HG03039 (cell line): ENCODE data around the gene MAGEA2.
"Not testable (repeated sequence)": the region's sequence is repeated elsewhere in the genome, so short reads cannot be mapped to it uniquely, and the experiment has no call there.

Experiments used
- ATAC-seq: cut with Tn5 transposase; IDR thresholded peaks from one replicate; pipeline ENCODE4 v1.9.1; 2021; ENCODE audit warnings: mild to moderate bottlenecking, moderate library complexity; ENCODE audit not compliant: unreplicated experiment

The MAGEA2 gene

GRCh38 chrX:152753686-152754650 is at the start of gene MAGEA2:
Gene MAGEA2, minus strand, starts transcription at chrX:152753842. Its CDS starts 2,479 bp downstream, at chrX:152751363.
- not testable (repeated sequence) for ATAC-seq

GRCh38 chrX:152798945-152799344 is 45.3 kb upstream of the MAGEA2 start:
- no peak for ATAC-seq

- ATAC-seq: not testable (repeated sequence)
These were observed 33.4 kb upstream of the MAGEA2 start for GRCh38 chrX:152787062-152787461.

- ATAC-seq: not testable (repeated sequence)
These were observed 16.1 kb upstream of the MAGEA2 start, which contains the start of gene MAGEA6 for GRCh38 chrX:152769549-152770289. Gene MAGEA6, minus strand, starts transcription at chrX:152769689. Its CDS starts 2,039 bp downstream, at chrX:152767650.

- ATAC-seq: not testable (repeated sequence)
These were observed 12.9 kb upstream of the MAGEA2 start for GRCh38 chrX:152766562-152766961.

GRCh38 chrX:152761582-152761981 is 7.9 kb upstream of the MAGEA2 start:
- ATAC-seq: not testable (repeated sequence)

GRCh38 chrX:152759544-152759943 is 5.9 kb upstream of the MAGEA2 start:
- not testable (repeated sequence) for ATAC-seq

- not testable (repeated sequence) for ATAC-seq
These were observed 5.3 kb upstream of the MAGEA2 start, which contains the start of gene CSAG3 for GRCh38 chrX:152758918-152759317. Gene CSAG3, plus strand, starts transcription at chrX:152759218.

- not testable (repeated sequence) for ATAC-seq
These were observed 1.2 kb upstream of the MAGEA2 start for GRCh38 chrX:152754871-152755270.

GRCh38 chrX:152738560-152738959 is 15.1 kb downstream of the MAGEA2 start:
- ATAC-seq: no peak

- ATAC-seq: not testable (repeated sequence)
These were observed 17.1 kb downstream of the MAGEA2 start for GRCh38 chrX:152736528-152736927.

GRCh38 chrX:152735860-152736511 is 17.7 kb downstream of the MAGEA2 start:
- no peak for ATAC-seq

GRCh38 chrX:152735101-152735500 is 18.5 kb downstream of the MAGEA2 start:
- ATAC-seq: no peak

- not testable (repeated sequence) for ATAC-seq
These were observed 19.3 kb downstream of the MAGEA2 start for GRCh38 chrX:152734143-152734858.

- no peak for ATAC-seq
These were observed 20.2 kb downstream of the MAGEA2 start, which contains the start of the genes CSAG1 and MAGEA12 for GRCh38 chrX:152733261-152733975. Gene CSAG1, minus strand, starts transcription at chrX:152733721. Its CDS starts 1,261 bp downstream, at chrX:152732460. Gene MAGEA12, plus strand, starts transcription at chrX:152733757. Its CDS starts 2,405 bp downstream, at chrX:152736162.

GRCh38 chrX:152725409-152725808 is 28.2 kb downstream of the MAGEA2 start:
- ATAC-seq: no peak

- ATAC-seq: not testable (repeated sequence)
These were observed 39.5 kb downstream of the MAGEA2 start, which contains the start of gene MAGEA2B for GRCh38 chrX:152713815-152714787. Gene MAGEA2B, plus strand, starts transcription at chrX:152714628. Its CDS starts 2,479 bp downstream, at chrX:152717107.

- ATAC-seq: not testable (repeated sequence)
These were observed 40.4 kb downstream of the MAGEA2 start for GRCh38 chrX:152713195-152713594.
